CD14-positive monocyte (primary cell): ENCODE results near the gene ACBD6. TPM values are rescaled to one million over a fixed set of nuclear protein-coding genes. Genes with fewer than 3 reads are reported as not detected.

ENCODE experiments used
- DNase-seq, 3 donors: peaks; one replicate each; pipeline ENCODE4 v3.0.0-alpha.2; 2011 to 2022
- H2AFZ ChIP-seq: 2 replicates; pipeline ENCODE4 v1.6.0; 2012; ENCODE audit warnings: mild to moderate bottlenecking, low read depth, low read length, inconsistent platforms; ENCODE audit not compliant: insufficient read depth, poor library complexity, severe bottlenecking
- H3K27ac ChIP-seq, 2 donors: 1 replicate in 1 of 2; 2 replicates in 1 of 2; pipeline ENCODE4 v1.5.1; 2012 to 2013; ENCODE audit warnings: low read length in 2 of 2, control low read depth in 1 of 2, inconsistent platforms in 1 of 2, low read depth in 1 of 2, mild to moderate bottlenecking in 1 of 2
- H3K27me3 ChIP-seq, 2 donors: one replicate each; pipeline versions ENCODE4 v1.6.0 to v1.6.1; 2011 to 2013; ENCODE audit warnings: low read length in 2 of 2; ENCODE audit not compliant: control insufficient read depth in 2 of 2, insufficient read depth in 2 of 2
- H3K36me3 ChIP-seq, 2 donors: replicated peaks in 1 of 2; 1 replicate in 1 of 2; 2 replicates in 1 of 2; pipeline versions ENCODE4 v1.5.1 to v1.6.1; 2012 to 2013; ENCODE audit warnings: low read length in 2 of 2, control low read depth in 1 of 2, inconsistent platforms in 1 of 2, mild to moderate bottlenecking in 1 of 2; ENCODE audit not compliant: insufficient read depth in 2 of 2, control insufficient read depth in 1 of 2
- H3K4me1 ChIP-seq, 2 donors: 1 replicate in 1 of 2; 2 replicates in 1 of 2; pipeline versions ENCODE4 v1.5.1 to v1.6.1; 2012 to 2013; ENCODE audit warnings: low read length in 2 of 2, control low read depth in 1 of 2, inconsistent platforms in 1 of 2, mild to moderate bottlenecking in 1 of 2, moderate library complexity in 1 of 2; ENCODE audit not compliant: insufficient read depth in 2 of 2, control insufficient read depth in 1 of 2
- H3K4me2 ChIP-seq: replicated peaks from 2 replicates; pipeline ENCODE3; 2012; ENCODE audit warnings: low read length, moderate library complexity, mild to moderate bottlenecking; ENCODE audit not compliant: poor library complexity, severe bottlenecking; ENCODE audit errors: extremely low read depth
- H3K4me3 ChIP-seq, 3 experiments: fragments of 200-600 bp in 1 of 3; sonication (generic) in 1 of 3; replicated peaks in 1 of 3; 1 replicate in 2 of 3; 2 replicates in 1 of 3; pipeline ENCODE4 v1.5.1; 2011 to 2013; ENCODE audit warnings: low read length in 3 of 3, mild to moderate bottlenecking in 3 of 3, control low read depth in 2 of 3, low read depth in 2 of 3, inconsistent platforms in 1 of 3, moderate library complexity in 1 of 3
- H3K79me2 ChIP-seq: 2 replicates; pipeline ENCODE4 v1.6.0; 2012; ENCODE audit warnings: mild to moderate bottlenecking, control low read depth, inconsistent platforms, low read length, moderate library complexity; ENCODE audit not compliant: insufficient read depth
- H3K9ac ChIP-seq: 2 replicates; pipeline ENCODE4 v1.6.0; 2017; ENCODE audit warnings: low read length, mild to moderate bottlenecking; ENCODE audit not compliant: insufficient read depth, poor library complexity, severe bottlenecking
- H3K9me3 ChIP-seq, 2 donors: replicated peaks in 1 of 2; 1 replicate in 1 of 2; 2 replicates in 1 of 2; pipeline versions ENCODE4 v1.5.1 to v1.6.1; 2012 to 2013; ENCODE audit warnings: low read length in 2 of 2, control low read depth in 1 of 2; ENCODE audit not compliant: control insufficient read depth in 1 of 2, insufficient read depth in 1 of 2
- H4K20me1 ChIP-seq: 2 replicates; pipeline ENCODE4 v1.6.0; 2012; ENCODE audit warnings: mild to moderate bottlenecking, low read length, control low read depth, moderate library complexity; ENCODE audit not compliant: insufficient read depth
- H3K27ac Mint-ChIP-seq, 7 donors: one replicate each; pipeline ENCODE4 v1.8.0; 2020; ENCODE audit warnings: mild to moderate bottlenecking in 7 of 7, mixed read lengths in 7 of 7, moderate library complexity in 6 of 7, inconsistent platforms in 2 of 7
- H3K27me3 Mint-ChIP-seq, 3 donors: one replicate each; pipeline ENCODE4 v1.8.0; 2021 to 2022; ENCODE audit warnings: low read depth in 3 of 3, mild to moderate bottlenecking in 3 of 3, mixed read lengths in 3 of 3, moderate library complexity in 3 of 3, inconsistent platforms in 1 of 3
- H3K36me3 Mint-ChIP-seq, 2 donors: one replicate each; pipeline ENCODE4 v1.8.0; 2020; ENCODE audit warnings: mixed read lengths in 2 of 2, inconsistent platforms in 1 of 2, mild to moderate bottlenecking in 1 of 2
- H3K4me1 Mint-ChIP-seq: one replicate; pipeline ENCODE4 v1.8.0; 2020; ENCODE audit warnings: mild to moderate bottlenecking, mixed read lengths
- H3K4me3 Mint-ChIP-seq, 2 donors: one replicate each; pipeline ENCODE4 v1.8.0; 2020; ENCODE audit warnings: mild to moderate bottlenecking in 2 of 2, mixed read lengths in 2 of 2, moderate library complexity in 1 of 2
- H3K9me3 Mint-ChIP-seq, 7 donors: one replicate each; pipeline ENCODE4 v1.8.0; 2020 to 2022; ENCODE audit warnings: mixed read lengths in 7 of 7, mild to moderate bottlenecking in 6 of 7, moderate library complexity in 6 of 7, inconsistent platforms in 2 of 7
- WGBS: methylation state at CpG from one replicate; pipeline ENCODE4 v1.1.5; 2013; ENCODE audit warnings: missing lambda C conversion rate; ENCODE audit not compliant: insufficient coverage; 5-methylcytosine and 5-hydroxymethylcytosine counted together
- intact Hi-C, 2 donors: fragments of 100-400 bp; cut with micrococcal nuclease; formaldehyde crosslinking; loops; one replicate each; pipeline versions ENCODE4 v1.15.0 to v1.15.1; 2023
- polyA plus RNA-seq, 3 donors: library from polyadenylated mRNA; depleted of rRNA in 1 of 3; unstranded in 2 of 3; stranded (reverse) in 1 of 3; fragments of 300-500 nt in 2 of 3; fragments of >200 nt in 1 of 3; fragmentation: Illumina TruSeq in 2 of 3; gene quantifications; 1 replicate in 2 of 3; 2 replicates in 1 of 3; pipeline ENCODE4 v1.2.3, GENCODE V29; 2012 to 2021
- TF ChIP-seq, protein P1 (sequence below): fragments of 200-600 bp; IDR thresholded peaks from one replicate; pipeline ENCODE4 v1.8.0; 2022; ENCODE audit warnings: antibody characterized with exemption, mild to moderate bottlenecking

Gene ACBD6
- polyA plus RNA-seq, 3 donors = 19.3 to 35.3 (median 19.7) TPM

GRCh38 chr1:180353945-180354344 lies 148.4 kb downstream of the ACBD6 start:
- no peak overlapping the region for H3K4me3 ChIP-seq
- peaks cover 4 to 12% of the 10 kb centered on the region in 2 donors for H3K4me1 ChIP-seq
- Mint-ChIP-seq H3K4me1 (peaks cover 10% of the 10 kb centered on the region), H3K4me3 (no peak overlapping the region), H3K27ac (peak overlapping the region in 1 of 7 donors; percentile 11), H3K9me3 (peaks cover 0 to 5% (median 0%) of the 10 kb centered on the region in 7 donors), H3K27me3 (no peaks in the 10 kb centered on the region), H3K36me3 (peaks cover 0 to 2% of the 10 kb centered on the region in 2 donors)
- WGBS = no CpG with 5 or more reads among the region's 2 CpGs
- no peak for DNase-seq
- H3K27ac ChIP-seq = no peak overlapping the region
- intact Hi-C loops = no loop called here
- H2AFZ ChIP-seq = no peak overlapping the region
- no peaks in the 10 kb centered on the region for H3K9me3 ChIP-seq
- H3K36me3 ChIP-seq = no peaks in the 10 kb centered on the region
- no peak overlapping the region for H3K9ac ChIP-seq
- no peaks in the 10 kb centered on the region for H3K79me2 ChIP-seq
- no peaks in the 10 kb centered on the region for H3K27me3 ChIP-seq
- H3K4me2 ChIP-seq = no peak overlapping the region
- no peaks in the 10 kb centered on the region for H4K20me1 ChIP-seq
- TF ChIP-seq, protein P1, sequence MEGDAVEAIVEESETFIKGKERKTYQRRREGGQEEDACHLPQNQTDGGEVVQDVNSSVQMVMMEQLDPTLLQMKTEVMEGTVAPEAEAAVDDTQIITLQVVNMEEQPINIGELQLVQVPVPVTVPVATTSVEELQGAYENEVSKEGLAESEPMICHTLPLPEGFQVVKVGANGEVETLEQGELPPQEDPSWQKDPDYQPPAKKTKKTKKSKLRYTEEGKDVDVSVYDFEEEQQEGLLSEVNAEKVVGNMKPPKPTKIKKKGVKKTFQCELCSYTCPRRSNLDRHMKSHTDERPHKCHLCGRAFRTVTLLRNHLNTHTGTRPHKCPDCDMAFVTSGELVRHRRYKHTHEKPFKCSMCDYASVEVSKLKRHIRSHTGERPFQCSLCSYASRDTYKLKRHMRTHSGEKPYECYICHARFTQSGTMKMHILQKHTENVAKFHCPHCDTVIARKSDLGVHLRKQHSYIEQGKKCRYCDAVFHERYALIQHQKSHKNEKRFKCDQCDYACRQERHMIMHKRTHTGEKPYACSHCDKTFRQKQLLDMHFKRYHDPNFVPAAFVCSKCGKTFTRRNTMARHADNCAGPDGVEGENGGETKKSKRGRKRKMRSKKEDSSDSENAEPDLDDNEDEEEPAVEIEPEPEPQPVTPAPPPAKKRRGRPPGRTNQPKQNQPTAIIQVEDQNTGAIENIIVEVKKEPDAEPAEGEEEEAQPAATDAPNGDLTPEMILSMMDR = no peak

DNA sequence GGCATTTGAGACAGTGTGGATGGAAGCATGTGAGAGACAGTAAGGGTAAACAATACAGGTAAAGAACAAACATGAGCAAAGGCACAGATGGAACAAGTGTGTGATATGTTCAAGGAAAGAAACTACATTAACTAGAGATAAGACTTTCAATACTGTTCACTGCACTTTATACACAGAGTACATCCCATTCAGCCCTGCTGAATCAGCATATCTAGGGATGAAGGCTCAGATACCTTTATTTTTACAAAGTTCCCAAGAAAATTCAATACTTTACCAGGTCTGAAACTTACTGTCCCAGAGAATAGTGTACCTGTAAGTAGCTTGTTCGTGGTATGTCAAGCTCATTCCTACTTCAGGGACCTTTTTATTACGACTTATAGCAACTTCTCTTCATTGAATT lies 149.8 kb downstream of the ACBD6 start:
- WGBS = no CpG with 5 or more reads among the region's 2 CpGs

More for the DNA sequence above, 149.8 kb downstream of the ACBD6 start:
- H3K27me3 ChIP-seq = no peaks in the 10 kb centered on the region
- H3K9ac ChIP-seq = no peak overlapping the region
- H3K4me3 Mint-ChIP-seq = no peak overlapping the region
- H3K4me1 ChIP-seq = peaks cover 4 to 12% of the 10 kb centered on the region in 2 donors
- H3K79me2 ChIP-seq = no peaks in the 10 kb centered on the region
- no peak overlapping the region for H3K27ac Mint-ChIP-seq
- no peak for DNase-seq
- H3K4me1 Mint-ChIP-seq = peaks cover 10% of the 10 kb centered on the region
- H3K36me3 Mint-ChIP-seq = peaks cover 0 to 4% of the 10 kb centered on the region in 2 donors
- no peaks in the 10 kb centered on the region for H3K36me3 ChIP-seq
- H3K9me3 Mint-ChIP-seq = peaks cover 0 to 7% (median 2%) of the 10 kb centered on the region in 7 donors
- H4K20me1 ChIP-seq = no peaks in the 10 kb centered on the region
- intact Hi-C loops = no loop called here
- no peaks in the 10 kb centered on the region for H3K27me3 Mint-ChIP-seq
- no peak overlapping the region for H2AFZ ChIP-seq
- H3K4me2 ChIP-seq = no peak overlapping the region
- H3K9me3 ChIP-seq = no peaks in the 10 kb centered on the region
- H3K4me3 ChIP-seq = no peak overlapping the region
- TF ChIP-seq, protein P1 = no peak
- H3K27ac ChIP-seq = no peak overlapping the region
